Measurements from ENCODE around the gene CYGB.

Gene CYGB

DNA sequence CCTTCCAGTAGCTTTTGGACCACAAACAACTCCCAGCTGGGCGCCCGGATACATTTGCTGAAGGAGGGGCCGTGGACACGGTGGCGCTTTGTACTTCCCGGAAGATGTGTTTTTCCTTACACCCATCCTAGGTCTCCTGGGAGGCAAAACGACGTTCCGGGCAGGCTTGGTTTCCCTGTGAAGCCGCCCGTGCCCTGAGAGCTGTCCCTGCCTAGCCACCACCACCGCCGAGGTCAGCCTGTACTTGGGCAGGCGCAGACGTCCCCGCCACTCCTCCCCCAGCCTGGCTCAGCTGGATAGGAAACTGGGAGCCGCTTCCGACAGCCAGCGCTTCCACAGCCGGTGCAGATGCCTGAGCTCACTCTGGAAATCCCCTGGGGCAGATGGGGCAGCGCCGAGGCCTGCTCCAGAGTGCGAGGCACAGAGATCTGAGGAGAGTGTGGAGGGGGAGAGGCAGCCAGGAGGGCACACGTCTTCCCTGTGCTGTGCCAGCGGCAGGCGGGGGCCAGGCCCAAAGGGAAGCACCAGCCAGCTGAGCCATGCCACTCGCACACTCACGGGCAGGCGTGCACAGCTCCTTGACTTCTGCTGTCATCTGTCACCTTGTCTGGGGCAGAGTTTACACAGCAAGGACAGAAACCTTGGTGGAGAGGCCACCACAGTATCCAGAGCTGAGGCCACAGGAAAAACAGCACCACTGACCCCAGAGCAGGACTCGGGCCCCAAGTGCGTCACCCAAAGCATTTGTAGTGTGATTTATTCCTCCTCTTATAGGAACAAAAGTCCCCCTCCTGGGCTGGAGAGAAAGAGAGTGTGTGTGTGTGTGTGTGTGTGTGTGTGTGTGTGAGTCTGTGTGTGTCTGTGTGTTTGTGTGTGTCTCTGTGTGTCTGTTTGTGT, 39.3 kb downstream of the CYGB start:
- DNase-seq: peak; percentile 43

DNA sequence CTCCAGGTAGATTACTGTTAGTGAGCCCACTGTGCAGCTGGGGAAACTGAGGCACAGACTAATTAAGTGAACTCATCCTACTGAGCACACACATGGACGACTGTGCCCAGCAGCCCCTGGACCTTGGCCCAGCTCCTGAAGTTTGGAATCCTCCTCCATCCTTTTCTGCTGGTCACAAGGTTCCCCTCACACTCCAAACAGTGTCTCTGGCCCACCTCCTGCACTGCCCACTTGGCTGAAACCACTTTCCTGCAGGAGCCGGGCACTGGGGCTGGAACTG, 39.9 kb downstream of the CYGB start:
- DNase-seq: no peak

DNA sequence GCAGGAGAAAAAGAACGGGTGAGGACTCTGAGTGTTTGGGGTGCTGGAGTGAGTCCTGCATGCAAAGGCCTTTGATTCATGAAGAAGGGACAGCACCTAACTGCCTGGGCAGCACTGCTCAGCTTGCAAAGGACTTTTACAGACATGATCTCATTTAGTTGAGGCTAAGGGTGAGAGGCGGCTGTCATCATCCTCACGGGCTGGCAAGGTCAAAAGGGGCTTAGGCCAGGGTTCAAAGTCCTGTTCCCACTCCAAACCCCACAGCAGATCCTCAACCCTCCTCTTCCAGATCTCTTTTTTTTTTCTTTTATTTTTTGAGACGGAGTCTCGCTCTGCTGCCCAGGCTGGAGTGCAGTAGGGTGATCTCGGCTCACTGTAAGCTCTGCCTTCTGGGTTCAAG, 41.0 kb downstream of the CYGB start:
- no peak for DNase-seq

DNA sequence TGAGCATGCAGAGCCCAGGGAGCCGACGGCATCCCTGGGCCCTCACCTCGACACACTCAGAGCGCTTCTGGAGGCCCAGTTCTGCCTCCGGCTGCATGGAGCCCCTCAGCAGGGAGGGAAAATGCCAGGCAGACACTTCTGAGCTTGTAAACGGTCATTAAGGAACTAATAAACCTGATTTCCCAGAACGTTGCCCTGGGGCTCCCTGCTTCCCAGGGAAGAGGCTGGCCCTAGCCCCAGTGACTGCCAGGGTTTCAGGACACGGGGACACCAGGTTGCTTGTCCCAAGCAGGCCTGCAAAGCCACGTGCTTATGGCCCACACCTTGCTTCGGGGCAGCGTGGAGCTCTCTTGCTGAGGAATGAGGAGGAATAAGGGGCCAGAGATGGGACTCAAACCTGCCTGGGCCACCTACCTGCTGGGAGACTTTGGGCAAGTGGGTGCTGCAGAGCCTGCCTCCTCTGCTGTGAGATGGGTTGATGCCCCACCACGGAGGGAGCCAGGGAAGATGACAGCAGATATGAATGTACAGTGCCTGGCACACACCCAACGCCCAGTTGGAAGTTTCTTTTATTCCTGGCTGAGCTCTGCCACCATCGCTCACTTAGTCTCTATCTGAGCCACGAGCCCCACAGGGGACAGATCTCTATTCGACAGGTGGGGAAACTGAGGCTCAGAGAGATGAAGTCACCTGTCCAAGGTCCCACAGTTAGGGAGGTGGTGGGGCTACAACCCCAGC, 41.7 kb downstream of the CYGB start:
- no peak for DNase-seq

DNA sequence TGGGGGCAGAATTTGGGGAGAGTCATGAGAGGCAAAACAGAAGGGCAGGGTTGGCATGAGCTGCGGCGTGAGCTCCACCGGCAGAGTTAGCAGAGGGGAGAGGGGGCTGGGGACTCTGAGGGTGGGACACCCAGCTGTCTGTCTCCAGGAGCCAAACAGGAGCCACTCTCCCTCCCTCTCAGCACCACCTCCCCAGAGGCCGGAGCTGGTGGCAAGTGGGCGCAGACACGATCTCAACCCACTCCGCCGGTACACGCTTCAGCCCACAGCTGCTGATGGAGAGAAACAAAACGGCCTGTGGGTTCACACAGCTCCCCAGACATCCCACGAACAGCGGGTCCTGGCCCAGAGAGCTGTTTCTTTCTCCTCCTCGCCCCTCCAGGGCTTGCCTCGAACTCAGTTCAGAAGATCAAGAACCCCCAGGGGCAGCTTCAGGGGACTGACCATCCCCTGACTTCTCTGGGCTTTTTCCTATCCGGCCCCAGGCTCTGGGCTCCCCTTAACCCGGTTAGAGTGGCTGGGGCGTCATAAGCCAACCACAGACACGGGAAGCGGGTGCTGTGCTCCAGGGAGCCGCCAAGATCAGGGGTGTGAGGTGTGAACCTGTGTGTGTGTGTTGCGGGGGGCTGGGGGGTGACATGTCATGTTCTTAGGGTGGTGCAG, 43.9 kb downstream of the CYGB start:
- DNase-seq: no peak

DNA sequence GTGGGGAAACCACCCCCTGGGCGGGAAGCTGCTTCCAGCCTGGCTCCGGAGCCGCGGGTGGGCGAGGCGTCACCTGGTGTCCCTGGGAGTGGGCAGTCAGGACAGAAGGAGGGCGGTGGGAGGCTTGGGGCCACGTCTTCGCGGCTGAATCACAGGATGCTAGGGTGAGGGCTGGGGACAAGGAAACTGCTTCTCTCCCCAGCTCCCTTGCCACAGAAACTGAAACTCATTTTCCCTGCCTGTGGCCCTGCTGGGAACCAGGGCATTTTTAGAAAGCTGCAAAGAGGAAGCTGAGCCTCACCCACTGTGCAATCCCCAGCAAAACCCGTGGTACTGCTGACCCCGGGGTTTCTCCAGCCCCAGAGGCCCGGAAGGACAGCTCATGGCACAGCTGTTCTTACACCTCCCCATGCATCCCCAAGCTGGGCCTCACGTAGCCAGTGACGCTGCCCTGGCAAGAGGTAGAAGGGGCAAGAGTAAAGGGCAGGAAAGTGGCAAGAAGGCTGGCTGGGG, 44.5 kb downstream of the CYGB start:
- no peak for DNase-seq

DNA sequence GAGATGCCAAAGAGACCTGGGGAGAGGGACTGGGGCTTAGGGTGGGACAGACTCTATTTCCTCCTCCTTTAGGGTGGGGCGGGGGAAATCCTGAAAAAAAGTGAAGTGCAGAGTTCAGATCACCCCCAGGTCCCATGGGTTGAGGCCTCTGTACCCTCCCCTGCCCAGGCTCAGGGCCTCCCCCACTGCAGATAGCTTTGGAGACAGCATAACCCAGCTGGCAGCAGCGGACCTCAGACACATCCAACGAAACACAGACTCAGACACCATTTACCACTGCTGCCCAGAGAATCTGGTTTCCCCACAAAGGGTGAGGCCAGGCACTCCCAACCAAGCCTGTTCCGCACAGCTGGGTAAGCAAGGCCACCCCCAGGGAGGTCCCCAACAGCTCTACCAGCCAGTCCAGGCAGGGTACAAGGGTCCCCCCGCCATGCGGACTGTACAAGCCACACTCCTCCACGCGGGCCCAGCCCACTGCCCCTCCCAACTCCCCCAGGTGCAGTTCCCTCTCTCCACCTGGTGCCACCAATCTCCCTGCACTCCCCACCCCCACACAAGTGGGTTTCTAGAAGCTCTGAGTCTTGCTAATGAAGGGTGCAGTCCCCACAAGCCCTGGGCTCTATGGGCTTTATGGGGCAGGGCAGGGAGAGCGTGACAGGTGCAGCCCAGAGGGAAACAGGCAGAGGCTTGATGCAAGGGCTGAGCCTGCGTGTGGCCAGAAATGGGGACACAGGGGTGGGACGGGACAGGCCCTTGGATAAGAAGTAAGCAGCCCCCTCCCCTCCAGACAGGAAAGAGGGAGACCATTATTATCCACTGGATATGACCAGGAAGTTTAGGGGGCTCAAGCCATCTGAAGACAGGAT, 45.2 kb downstream of the CYGB start:
- DNase-seq: no peak

DNA sequence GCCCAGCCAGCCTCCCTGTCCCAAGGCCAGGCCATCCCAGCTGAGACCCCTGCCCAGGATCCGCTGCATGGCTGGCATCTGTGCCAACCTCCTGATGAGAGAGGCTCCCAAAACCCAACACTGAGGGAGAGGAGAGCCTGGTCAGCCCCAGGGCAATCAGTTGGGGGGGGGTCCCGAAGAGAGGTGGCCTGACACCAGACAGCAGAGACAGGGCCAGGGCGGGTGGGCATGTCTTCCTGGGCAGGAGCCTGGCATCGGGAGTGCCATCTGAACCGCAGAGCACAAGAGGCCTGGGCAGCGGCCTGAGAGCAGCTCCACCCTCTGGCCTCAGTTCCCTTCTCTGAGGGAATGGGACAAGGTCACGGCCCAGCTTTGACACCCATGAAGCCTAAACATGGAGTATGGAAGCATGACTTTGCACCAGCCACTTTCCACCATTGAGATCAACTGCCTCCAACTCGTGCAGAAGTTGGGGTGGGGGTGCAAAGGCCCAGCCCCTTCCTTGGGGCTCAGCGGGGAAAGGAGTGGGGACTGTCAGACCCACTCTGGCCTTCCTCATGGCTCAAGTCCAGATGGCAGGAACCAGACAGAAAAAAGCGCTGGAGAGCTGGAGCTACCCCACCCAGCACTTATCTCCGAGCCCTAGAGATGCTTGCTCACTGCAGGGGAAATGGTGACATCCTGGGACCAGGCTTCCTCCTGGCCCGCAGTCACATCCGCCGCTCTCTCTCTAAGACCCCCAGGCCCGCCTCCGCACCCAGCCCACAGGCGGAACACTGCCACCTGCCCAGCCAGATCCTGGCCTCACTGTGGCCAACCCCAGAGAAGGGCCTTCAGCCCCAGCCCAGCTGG, 46.0 kb downstream of the CYGB start:
- no peak for DNase-seq

DNA sequence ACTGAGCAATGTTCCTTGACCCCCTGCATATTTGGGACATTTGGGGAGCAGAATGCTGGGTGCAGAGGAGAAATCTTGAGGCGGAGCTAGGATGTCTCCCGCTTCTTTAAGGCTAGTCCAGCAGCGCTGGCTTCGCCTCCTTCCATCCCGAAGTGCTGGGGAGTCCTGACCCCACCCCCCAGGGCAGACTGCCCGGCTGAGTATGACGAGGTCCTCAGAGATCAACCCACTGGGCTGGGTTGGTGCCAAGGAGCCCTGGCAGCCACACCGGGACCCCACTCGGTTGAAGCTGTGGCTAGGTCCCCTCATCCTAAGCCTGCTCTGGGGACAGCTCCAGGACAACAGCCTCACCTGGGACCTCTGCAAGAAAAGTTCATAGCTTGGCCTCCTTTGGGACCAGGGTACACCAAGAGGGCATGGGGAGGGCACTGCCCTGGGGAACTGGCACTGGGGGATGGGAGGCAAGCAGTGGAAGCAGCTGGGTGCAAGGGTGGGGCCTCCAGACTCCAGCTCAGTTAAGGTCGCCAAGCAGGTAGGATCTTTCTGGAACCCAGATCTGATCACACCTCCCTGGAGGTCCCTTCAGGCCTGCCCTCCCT, 47.3 kb downstream of the CYGB start:
- no peak for DNase-seq

DNA sequence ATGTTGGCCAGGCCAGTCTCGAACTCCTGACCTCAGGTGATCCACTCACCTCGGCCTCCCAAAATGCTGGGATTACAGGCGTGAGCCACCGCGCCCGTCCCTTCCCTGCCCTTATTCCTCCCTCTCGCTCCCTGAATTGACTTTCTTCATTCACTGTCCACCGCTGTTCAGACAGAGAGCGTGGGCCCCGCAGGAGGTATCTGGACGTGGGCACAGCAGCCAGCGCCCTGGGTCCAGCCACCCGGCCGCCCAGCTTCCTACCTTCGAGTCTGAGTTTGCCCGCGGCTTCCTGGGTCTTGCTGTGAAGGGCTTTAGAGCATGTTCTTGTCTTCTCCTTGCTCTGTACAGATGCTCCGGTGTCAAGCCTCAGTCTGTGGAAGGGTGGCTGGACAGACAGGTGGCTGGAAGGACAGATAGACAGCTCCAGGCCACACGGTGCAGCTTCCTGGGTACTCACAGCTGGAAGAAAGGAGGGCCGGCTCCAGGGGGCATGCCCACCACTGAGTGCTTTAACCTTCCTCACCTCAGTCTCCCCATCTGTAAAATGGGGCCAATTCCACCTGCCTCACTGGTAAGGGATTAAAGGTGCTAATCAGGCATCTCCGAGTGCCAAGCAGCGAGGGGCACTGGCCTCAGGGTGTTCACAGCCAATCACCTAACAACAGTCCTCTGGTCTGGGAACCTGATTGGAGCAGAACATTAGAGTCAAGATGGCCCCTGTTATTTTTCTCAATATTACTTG, 49.9 kb downstream of the CYGB start:
- DNase-seq: no peak

DNA sequence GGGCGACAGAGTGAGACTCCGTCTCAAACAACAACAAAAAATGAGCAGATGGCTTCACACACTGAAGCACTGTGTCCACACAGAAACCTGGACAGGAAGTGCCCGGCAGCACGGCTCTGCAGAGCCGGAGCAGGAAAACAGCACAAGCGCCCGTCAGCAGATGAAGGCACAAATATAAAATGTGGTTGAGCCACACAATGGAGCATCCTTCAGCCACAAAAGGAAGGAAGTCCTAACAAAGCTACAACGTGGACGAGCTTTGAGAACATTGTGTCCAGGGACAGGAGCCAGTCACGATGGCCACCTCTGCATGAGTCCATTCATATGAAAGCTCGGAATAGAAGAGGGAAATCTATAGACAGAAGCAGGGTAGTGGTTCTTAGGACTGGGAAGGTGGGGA, 51.9 kb downstream of the CYGB start:
- DNase-seq: no peak

DNA sequence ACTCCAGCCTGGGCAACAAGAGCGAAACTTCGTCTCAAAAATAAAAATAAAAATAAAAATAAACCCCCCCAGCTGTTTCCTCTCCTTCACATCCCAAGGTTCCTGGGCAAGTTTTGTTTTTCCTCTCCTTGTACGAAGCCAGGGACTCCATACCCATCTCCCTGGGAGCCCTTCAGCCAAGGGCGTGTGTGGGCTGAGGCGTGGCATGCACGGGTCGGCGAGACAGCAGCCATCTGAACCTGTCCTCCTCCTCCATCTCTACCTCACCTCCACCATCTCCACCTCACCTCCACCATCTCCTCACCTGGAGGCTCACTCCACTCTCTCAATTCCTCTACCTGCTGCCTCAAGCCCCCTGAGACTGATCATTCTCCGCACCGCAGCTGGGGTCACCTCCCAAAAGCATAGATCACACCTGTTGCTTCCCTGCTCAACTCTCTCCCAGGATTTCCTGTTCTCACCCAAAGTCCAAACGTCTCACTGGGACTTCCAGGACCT, 53.2 kb downstream of the CYGB start:
- no peak for DNase-seq

DNA sequence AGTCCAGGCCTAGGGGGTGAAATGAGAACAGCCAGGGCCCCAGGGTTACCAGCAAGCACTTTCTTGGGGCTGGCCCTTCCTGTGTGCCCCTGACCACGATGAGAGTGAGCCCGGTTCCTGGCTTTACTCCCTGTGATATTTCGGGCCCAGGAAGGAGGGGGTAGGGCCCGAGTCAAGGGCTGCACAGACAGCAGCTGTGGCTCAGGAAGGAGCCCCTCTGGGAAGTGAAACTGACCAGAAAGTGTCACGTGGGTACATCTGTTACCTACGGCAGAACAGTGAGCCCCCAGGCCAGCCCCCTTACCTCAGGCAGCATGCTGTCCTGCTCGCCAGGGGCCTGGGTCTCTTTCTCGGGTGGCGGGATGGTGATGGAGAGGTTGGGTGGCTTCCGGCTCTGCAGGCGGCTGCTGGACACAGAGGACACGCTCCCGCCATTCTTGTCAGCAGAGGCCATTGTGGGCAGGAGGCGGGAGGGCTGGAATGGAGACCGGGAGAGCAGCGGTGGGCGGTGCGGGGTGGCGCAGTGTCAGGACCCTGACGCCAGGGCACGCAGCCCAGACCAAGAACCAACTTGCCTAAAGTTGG, 56.3 kb downstream of the CYGB start:
- DNase-seq: no peak

DNA sequence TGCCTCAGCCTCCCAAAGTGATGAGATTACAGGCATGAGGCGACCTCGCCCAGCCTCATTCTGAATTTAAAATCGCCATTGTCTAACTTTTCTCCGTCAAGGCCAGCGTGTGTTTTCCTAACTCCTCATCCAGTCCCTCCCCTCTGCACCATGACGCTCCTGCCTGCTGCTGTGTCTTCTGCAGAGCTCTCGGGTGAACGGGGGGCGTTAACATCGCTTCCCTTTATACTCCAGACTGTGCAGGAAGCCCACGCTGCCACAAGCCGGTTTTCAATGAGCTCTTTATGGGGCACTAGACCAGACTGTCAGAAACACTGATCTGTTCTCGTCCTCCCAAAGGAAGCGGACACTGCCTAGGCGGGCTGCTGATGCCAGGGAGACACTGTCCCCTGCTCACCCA, 56.9 kb downstream of the CYGB start:
- peak; percentile 60 for DNase-seq

DNA sequence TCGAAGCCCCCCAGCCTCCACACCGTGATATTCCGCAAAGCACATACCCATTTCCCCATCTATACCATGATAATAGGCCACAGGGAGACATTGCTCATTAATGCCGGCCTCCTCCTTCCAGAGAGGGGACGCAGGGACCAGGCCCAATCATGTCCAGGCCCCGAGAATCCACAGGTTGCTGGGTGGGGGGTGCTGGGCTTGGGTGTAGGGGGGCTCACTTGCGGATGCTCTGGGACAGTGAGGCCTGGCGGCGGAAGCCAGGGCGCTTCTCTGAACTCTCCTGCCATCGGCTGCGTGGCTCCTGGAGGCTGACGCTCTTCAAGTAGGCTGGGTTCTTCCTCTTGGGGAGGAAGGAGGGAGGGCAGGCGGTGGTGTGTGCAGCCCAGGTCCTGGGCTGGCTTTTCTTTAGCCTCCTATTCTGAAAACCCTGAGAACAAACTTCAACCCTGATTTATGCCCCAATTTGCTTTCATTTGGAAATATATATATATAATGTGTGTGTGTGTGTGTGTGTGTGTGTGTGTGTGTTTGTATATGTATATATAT, 57.9 kb downstream of the CYGB start:
- DNase-seq: no peak

DNA sequence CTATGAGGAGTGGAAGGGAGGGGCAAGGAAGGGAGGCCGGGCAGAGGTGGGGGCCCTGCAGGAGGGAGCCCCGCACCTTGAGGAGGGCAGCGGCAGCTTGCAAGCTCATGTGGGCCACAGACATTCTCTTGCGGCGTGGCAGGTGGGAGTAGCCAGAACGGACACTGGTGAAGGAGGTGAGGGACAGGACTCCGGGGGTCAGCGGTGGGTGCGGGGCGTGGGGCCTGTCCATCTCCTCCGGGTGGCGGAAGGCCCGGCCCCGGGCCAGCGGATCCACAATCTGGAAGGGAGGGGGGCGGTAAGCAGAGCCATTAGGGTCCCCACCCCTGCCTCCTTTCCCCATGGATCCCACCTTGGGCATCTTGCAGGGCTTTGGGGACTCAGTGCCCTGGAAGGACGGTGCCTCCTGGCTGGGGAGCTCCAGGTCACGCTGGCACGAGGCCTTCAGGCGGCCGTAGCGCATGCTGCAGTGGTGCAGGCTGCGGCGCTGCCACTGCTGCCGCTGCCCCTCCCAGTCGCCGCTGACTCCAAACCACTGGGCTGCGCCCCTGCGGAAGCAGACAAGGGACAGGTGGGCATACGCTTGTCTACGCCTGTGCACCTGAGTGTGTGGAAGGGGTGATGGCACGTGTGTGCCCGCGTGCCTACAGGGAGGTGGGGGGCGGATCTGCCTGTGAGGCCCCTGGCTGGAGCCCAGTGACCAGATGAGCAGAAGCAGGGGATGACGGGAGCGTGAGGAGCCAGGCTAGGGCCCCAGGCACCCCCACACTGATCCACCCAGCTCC, 58.6 kb downstream of the CYGB start:
- no peak for DNase-seq

DNA sequence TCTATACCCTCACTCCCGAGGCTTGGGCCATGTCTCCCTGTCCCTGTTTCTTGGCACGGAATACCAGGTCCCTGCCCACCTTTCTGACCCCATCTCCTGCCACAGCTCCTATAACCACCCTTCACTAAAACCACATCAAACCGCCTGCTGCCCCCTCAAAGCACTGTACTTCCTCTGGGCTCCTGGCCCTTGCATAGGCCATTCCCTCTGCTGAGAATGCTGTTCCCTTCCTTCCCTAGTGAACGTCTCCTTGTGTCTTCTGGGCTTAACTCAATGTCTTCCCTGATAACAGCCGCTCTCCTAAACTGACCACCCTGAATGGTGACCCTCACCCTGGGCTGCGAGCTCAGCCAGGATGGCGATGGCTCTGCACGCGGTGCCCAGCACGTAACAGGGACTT, 59.4 kb downstream of the CYGB start:
- no peak for DNase-seq

DNA sequence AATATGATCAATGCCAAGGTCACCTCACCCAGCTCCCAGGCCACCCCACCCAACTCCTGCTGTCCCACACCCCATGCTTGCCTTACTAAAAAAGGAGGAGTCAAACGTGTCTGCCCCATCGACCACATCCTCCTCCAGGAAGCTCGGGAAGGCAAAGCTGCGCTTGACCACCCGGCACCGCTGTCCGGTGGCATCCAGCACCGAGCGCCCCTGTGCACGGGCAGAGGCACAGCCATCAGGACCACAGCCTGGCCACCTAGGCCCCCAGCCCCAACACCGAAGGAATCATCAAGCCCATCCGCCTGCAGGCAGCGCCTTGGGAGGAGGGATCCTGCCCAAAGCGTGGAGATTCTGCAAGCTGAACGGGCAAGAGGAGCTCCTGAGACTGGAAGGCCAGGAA, 59.9 kb downstream of the CYGB start:
- no peak for DNase-seq
